HepG2 (cell line): ENCODE measurements around the gene YAP1. TPM values are rescaled to one million over a fixed set of nuclear protein-coding genes. Genes with fewer than 3 reads are reported as not detected.
A peak's percentile ranks its signal among the peaks of the same experiment; 100 is the strongest.

ENCODE experiments used
- AGO2 ChIP-seq: fragments of 200-400 bp; formaldehyde crosslinking; optimal IDR thresholded peaks from 2 replicates; pipeline ENCODE3; 2017; ENCODE audit warnings: mild to moderate bottlenecking, low read depth, low read length, moderate library complexity
- CREM ChIP-seq, 2 experiments: sonication (generic) in 1 of 2; formaldehyde crosslinking in 1 of 2; IDR thresholded peaks; 2 replicates each; pipeline versions ENCODE4 v1.4.0 to v1.6.1; 2016 to 2020; ENCODE audit warnings: antibody characterized with exemption in 1 of 2, mild to moderate bottlenecking in 1 of 2, missing genetic modification reagents in 1 of 2
- EHMT2 ChIP-seq: fragments of 200-600 bp; sonication (generic); IDR thresholded peaks from 2 replicates; pipeline ENCODE4 v1.7.0; 2017; ENCODE audit warnings: antibody characterized with exemption, low read depth, low read length, borderline replicate concordance
- HMG20B ChIP-seq: conservative IDR thresholded peaks from 2 replicates; pipeline ENCODE4 v1.6.1; 2016; ENCODE audit warnings: missing genetic modification reagents, missing compliant biosample characterization
- HOXD1 ChIP-seq: sonication (generic); formaldehyde crosslinking; IDR thresholded peaks from 2 replicates; pipeline ENCODE4 v1.5.0; 2020; ENCODE audit warnings: missing genetic modification reagents
- MIXL1 ChIP-seq: IDR thresholded peaks from 2 replicates; pipeline ENCODE4 v1.6.1; 2016
- NCOR1 ChIP-seq: fragments of 200-600 bp; sonication (generic); IDR thresholded peaks from 2 replicates; pipeline ENCODE4 v1.7.0; 2017; ENCODE audit warnings: antibody characterized with exemption, low read length, borderline replicate concordance
- POLR2AphosphoS5 ChIP-seq: IDR thresholded peaks from 2 replicates; pipeline ENCODE4 v1.6.1; 2012; ENCODE audit warnings: low read depth, low read length
- SP5 ChIP-seq: IDR thresholded peaks from 2 replicates; pipeline ENCODE4 v1.6.1; 2016; ENCODE audit warnings: low read depth, borderline replicate concordance
- YY1 ChIP-seq: IDR thresholded peaks from 2 replicates; pipeline ENCODE4 v1.6.1; 2011; ENCODE audit warnings: low read length, low read depth, moderate library complexity, mild to moderate bottlenecking; ENCODE audit not compliant: insufficient read depth, insufficient replicate concordance
- ZNF282 ChIP-seq: fragments of 450-650 bp; IDR thresholded peaks from 2 replicates; pipeline ENCODE4 v1.6.1; 2018; ENCODE audit not compliant: partially characterized antibody
- ZNF549 ChIP-seq: sonication (generic); formaldehyde crosslinking; IDR thresholded peaks from 2 replicates; pipeline ENCODE4 v1.5.0; 2020; ENCODE audit warnings: missing genetic modification reagents
- ZNF629 ChIP-seq: sonication (generic); formaldehyde crosslinking; conservative IDR thresholded peaks from 2 replicates; pipeline ENCODE4 v1.5.0; 2020; ENCODE audit warnings: missing genetic modification reagents
- ZNF891 ChIP-seq: sonication (generic); formaldehyde crosslinking; IDR thresholded peaks from 2 replicates; pipeline ENCODE4 v1.5.0; 2020; ENCODE audit warnings: mild to moderate bottlenecking, missing genetic modification reagents
- polyA plus RNA-seq, 8 experiments: library from polyadenylated mRNA; depleted of rRNA in 3 of 8; stranded (reverse) in 7 of 8; unstranded in 1 of 8; fragments of >200 nt; fragmentation: Illumina TruSeq in 4 of 8; extraction: Trizol in 4 of 8; gene quantifications; 2 replicates each; pipeline versions ENCODE4 v1.2.1 to v1.2.3, GENCODE V29; 2011 to 2016; ENCODE audit warnings: low read depth in 4 of 8, missing spikeins in 1 of 8, mixed read lengths in 1 of 8; ENCODE audit not compliant: insufficient read depth in 1 of 8
- total RNA-seq, 5 experiments: library from RNA; depleted of rRNA; stranded (reverse); fragments of >200 nt; fragmentation: Illumina TruSeq; extraction: Trizol; gene quantifications; 2 replicates each; pipeline ENCODE4 v1.2.3, GENCODE V29; 2016; ENCODE audit warnings: low read depth in 1 of 5
- TF ChIP-seq, protein P1 (sequence below): sonication (generic); formaldehyde crosslinking; IDR thresholded peaks from 2 replicates; pipeline ENCODE4 v1.4.0; 2020; ENCODE audit warnings: missing genetic modification reagents
- TF ChIP-seq, protein P2 (sequence below): sonication (generic); formaldehyde crosslinking; IDR thresholded peaks from 2 replicates; pipeline ENCODE4 v1.8.1; 2022; ENCODE audit warnings: low read depth, mild to moderate bottlenecking, missing genetic modification reagents
- TF ChIP-seq, protein P3 (sequence below): sonication (generic); formaldehyde crosslinking; IDR thresholded peaks from 2 replicates; pipeline ENCODE4 v1.4.0; 2020; ENCODE audit warnings: mild to moderate bottlenecking, missing genetic modification reagents, borderline replicate concordance
- TF ChIP-seq, protein P4 (sequence below): sonication (generic); formaldehyde crosslinking; IDR thresholded peaks from 2 replicates; pipeline ENCODE4 v1.4.0; 2020; ENCODE audit warnings: mild to moderate bottlenecking, low read depth, missing genetic modification reagents

The YAP1 gene
- total and polyA plus RNA-seq, 2 of the 13 experiments (the other 11 are each of a cell fraction or from before 2014, with no cell fraction given), result 59.5 to 91.0 TPM

DNA sequence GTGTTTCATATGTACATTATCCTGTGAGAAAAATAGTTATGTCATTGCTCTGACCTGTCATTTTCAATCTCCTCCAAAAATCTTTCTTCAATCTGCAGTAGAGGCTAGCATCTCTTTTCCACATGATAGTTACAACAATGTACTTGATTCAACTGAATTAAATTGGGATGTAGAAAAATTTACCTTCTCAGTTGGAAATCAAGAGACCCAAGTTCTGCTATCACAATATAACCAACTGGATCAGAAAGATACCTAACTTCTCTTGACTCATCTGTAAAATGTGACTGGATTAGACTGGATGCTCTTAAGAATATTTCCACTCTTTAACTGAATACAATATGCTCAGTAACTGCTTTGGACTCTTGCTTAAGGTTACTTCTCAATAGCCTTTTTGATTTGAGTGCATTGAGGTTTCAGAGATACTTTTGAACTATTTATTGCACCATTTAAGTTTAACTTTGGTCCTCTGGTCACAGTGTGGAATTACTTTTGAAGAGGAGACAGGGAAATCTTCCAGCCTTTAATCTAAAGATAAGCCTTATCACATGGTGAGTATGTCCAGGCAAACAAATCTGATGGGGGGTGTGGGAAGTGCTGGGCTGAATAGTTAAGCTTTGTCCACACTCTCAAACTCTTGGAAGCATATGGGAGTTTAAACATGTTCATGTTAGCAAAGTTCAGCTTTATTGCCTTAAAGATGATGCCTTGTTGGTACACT lies 82.3 kb downstream of the YAP1 start (continued):
- TF ChIP-seq, protein P1, sequence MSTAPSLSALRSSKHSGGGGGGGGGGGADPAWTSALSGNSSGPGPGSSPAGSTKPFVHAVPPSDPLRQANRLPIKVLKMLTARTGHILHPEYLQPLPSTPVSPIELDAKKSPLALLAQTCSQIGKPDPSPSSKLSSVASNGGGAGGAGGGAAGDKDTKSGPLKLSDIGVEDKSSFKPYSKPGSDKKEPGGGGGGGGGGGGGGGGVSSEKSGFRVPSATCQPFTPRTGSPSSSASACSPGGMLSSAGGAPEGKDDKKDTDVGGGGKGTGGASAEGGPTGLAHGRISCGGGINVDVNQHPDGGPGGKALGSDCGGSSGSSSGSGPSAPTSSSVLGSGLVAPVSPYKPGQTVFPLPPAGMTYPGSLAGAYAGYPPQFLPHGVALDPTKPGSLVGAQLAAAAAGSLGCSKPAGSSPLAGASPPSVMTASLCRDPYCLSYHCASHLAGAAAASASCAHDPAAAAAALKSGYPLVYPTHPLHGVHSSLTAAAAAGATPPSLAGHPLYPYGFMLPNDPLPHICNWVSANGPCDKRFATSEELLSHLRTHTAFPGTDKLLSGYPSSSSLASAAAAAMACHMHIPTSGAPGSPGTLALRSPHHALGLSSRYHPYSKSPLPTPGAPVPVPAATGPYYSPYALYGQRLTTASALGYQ (CRISPR knock-in tag), result peak; percentile 92
- peak; percentile 98 for TF ChIP-seq NCOR1
- no peak for TF ChIP-seq ZNF282
- no peak for TF ChIP-seq AGO2
- TF ChIP-seq EHMT2, result 0 out of 2 replicates have a peak, but pooled peaks have one; percentile 53
- TF ChIP-seq ZNF629, result peak; percentile 46; the same call in 1 of the 2 replicates
- peak; percentile 46; the same call in 1 of the 2 replicates for TF ChIP-seq SP5
- TF ChIP-seq ZNF891, result no peak
- TF ChIP-seq, protein P2, sequence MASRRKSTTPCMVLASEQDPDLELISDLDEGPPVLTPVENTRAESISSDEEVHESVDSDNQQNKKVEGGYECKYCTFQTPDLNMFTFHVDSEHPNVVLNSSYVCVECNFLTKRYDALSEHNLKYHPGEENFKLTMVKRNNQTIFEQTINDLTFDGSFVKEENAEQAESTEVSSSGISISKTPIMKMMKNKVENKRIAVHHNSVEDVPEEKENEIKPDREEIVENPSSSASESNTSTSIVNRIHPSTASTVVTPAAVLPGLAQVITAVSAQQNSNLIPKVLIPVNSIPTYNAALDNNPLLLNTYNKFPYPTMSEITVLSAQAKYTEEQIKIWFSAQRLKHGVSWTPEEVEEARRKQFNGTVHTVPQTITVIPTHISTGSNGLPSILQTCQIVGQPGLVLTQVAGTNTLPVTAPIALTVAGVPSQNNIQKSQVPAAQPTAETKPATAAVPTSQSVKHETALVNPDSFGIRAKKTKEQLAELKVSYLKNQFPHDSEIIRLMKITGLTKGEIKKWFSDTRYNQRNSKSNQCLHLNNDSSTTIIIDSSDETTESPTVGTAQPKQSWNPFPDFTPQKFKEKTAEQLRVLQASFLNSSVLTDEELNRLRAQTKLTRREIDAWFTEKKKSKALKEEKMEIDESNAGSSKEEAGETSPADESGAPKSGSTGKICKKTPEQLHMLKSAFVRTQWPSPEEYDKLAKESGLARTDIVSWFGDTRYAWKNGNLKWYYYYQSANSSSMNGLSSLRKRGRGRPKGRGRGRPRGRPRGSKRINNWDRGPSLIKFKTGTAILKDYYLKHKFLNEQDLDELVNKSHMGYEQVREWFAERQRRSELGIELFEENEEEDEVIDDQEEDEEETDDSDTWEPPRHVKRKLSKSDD (CRISPR knock-in tag), result no peak
- peak; percentile 27; the same call in 1 of the 2 replicates for TF ChIP-seq HOXD1 (CRISPR knock-in tag)
- no peak for TF ChIP-seq ZNF549 (CRISPR knock-in tag)
- peak; percentile 14 for TF ChIP-seq YY1
- peak; percentile 72; the same call in 1 of the 2 replicates for TF ChIP-seq HMG20B (CRISPR knock-in tag)
- TF ChIP-seq, protein P3, sequence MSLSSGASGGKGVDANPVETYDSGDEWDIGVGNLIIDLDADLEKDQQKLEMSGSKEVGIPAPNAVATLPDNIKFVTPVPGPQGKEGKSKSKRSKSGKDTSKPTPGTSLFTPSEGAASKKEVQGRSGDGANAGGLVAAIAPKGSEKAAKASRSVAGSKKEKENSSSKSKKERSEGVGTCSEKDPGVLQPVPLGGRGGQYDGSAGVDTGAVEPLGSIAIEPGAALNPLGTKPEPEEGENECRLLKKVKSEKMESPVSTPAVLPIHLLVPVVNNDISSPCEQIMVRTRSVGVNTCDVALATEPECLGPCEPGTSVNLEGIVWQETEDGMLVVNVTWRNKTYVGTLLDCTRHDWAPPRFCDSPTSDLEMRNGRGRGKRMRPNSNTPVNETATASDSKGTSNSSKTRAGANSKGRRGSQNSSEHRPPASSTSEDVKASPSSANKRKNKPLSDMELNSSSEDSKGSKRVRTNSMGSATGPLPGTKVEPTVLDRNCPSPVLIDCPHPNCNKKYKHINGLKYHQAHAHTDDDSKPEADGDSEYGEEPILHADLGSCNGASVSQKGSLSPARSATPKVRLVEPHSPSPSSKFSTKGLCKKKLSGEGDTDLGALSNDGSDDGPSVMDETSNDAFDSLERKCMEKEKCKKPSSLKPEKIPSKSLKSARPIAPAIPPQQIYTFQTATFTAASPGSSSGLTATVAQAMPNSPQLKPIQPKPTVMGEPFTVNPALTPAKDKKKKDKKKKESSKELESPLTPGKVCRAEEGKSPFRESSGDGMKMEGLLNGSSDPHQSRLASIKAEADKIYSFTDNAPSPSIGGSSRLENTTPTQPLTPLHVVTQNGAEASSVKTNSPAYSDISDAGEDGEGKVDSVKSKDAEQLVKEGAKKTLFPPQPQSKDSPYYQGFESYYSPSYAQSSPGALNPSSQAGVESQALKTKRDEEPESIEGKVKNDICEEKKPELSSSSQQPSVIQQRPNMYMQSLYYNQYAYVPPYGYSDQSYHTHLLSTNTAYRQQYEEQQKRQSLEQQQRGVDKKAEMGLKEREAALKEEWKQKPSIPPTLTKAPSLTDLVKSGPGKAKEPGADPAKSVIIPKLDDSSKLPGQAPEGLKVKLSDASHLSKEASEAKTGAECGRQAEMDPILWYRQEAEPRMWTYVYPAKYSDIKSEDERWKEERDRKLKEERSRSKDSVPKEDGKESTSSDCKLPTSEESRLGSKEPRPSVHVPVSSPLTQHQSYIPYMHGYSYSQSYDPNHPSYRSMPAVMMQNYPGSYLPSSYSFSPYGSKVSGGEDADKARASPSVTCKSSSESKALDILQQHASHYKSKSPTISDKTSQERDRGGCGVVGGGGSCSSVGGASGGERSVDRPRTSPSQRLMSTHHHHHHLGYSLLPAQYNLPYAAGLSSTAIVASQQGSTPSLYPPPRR, result peak; percentile 93; the same call in 1 of the 2 replicates
- no peak for TF ChIP-seq POLR2AphosphoS5
- peak; percentile 97 for TF ChIP-seq CREM (IDR thresholded peaks at IDR 0.05)
- TF ChIP-seq CREM (CRISPR knock-in tag; IDR thresholded peaks at IDR 0.05), result no peak
- TF ChIP-seq, protein P4, sequence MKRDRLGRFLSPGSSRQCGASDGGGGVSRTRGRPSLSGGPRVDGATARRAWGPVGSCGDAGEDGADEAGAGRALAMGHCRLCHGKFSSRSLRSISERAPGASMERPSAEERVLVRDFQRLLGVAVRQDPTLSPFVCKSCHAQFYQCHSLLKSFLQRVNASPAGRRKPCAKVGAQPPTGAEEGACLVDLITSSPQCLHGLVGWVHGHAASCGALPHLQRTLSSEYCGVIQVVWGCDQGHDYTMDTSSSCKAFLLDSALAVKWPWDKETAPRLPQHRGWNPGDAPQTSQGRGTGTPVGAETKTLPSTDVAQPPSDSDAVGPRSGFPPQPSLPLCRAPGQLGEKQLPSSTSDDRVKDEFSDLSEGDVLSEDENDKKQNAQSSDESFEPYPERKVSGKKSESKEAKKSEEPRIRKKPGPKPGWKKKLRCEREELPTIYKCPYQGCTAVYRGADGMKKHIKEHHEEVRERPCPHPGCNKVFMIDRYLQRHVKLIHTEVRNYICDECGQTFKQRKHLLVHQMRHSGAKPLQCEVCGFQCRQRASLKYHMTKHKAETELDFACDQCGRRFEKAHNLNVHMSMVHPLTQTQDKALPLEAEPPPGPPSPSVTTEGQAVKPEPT, result no peak
- peak; percentile 92 for TF ChIP-seq MIXL1
